ENCODE data around the gene HOXC11.
A peak's percentile ranks its signal among the peaks of the same experiment; 100 is the strongest.

The HOXC11 gene

DNA sequence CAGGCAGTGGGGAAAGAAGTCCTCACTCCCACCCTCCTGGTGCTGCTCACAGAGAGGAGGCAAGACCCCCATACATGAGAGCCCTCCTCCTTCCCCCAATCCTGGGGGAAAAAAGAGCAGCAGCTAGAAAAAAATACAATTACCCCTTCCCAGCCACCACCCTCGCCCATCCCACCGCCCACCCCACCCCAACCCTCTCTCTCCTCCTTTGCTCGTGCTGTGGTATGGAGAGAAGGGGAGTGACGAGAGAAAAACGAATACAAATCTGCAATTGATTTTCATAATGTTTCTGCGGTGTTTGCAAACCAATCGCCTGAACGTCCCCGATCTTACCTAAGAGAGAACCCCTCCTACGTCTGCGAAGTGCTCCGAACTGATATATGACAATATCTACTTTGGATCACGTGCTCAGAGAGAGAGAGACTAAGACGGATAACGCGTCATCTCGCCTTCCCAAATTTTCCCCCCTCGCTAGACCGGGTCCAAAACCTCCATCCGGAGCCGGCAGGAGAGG lies at the start of gene HOXC11:
TSS of gene HOXC11 (plus strand) at position 405 of the 514 bp plus-strand sequence. CDS start 116 bp downstream, outside the sequence.
- no peak for DNase-seq (ENCODE audit: low spot score)
- in situ Hi-C loops (cut with MboI; ENCODE audit: low sequenced_read_pairs, unreplicated experiment) = no loop called here
- TF ChIP-seq, protein P1, sequence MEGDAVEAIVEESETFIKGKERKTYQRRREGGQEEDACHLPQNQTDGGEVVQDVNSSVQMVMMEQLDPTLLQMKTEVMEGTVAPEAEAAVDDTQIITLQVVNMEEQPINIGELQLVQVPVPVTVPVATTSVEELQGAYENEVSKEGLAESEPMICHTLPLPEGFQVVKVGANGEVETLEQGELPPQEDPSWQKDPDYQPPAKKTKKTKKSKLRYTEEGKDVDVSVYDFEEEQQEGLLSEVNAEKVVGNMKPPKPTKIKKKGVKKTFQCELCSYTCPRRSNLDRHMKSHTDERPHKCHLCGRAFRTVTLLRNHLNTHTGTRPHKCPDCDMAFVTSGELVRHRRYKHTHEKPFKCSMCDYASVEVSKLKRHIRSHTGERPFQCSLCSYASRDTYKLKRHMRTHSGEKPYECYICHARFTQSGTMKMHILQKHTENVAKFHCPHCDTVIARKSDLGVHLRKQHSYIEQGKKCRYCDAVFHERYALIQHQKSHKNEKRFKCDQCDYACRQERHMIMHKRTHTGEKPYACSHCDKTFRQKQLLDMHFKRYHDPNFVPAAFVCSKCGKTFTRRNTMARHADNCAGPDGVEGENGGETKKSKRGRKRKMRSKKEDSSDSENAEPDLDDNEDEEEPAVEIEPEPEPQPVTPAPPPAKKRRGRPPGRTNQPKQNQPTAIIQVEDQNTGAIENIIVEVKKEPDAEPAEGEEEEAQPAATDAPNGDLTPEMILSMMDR (IDR thresholded peaks at IDR 0.05; ENCODE audit: borderline replicate concordance, control extremely low read depth, extremely low read depth, insufficient read depth, missing control alignments) = no peak

DNA sequence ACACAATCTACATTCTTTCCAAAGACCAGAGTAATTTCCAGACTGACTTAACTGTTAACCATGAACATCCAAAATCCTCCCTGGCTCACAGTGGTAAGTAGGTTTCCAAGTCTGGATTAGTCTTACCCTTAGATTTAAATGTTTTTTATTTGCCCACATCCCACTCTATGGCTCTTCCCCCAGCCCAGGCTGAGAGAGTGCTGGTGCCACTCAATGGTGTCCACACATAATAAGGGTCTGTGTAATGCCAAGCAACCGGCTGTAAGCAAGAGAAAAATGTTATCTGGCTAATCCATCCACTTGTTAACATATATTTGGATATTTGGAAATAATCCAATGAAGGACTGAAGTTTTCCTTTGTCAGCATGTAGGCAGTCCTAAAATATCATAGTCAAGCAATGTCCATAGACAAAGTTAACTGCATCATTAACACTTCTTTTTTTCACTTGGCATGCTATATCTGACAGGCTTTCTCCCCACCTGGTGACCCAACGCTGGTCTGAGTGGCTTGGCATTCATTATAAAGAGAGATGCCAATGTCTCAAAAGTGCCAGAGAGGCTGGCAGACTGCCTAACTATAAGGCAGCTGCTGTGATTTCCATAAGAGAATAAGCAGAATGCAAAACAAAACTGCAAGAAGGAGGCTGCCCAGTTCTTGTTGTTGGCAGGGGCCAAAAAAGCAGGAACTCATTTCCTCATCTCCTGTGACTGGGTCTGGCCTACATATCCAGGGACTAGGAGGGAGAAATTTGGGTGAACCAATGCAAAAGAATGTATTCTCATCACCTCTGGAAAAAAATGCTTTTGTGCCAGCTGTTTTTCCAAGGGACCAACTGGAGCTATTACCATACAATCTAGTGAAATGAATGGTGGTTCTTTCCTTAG lies 48.2 kb upstream of the HOXC11 start:
- DNase-seq (ENCODE audit: low spot score) = no peak
- TF ChIP-seq, protein P1 (IDR thresholded peaks at IDR 0.05; ENCODE audit: borderline replicate concordance, control extremely low read depth, extremely low read depth, insufficient read depth, missing control alignments) = no peak
- in situ Hi-C loops (cut with MboI; ENCODE audit: low sequenced_read_pairs, unreplicated experiment) = no loop called here

DNA sequence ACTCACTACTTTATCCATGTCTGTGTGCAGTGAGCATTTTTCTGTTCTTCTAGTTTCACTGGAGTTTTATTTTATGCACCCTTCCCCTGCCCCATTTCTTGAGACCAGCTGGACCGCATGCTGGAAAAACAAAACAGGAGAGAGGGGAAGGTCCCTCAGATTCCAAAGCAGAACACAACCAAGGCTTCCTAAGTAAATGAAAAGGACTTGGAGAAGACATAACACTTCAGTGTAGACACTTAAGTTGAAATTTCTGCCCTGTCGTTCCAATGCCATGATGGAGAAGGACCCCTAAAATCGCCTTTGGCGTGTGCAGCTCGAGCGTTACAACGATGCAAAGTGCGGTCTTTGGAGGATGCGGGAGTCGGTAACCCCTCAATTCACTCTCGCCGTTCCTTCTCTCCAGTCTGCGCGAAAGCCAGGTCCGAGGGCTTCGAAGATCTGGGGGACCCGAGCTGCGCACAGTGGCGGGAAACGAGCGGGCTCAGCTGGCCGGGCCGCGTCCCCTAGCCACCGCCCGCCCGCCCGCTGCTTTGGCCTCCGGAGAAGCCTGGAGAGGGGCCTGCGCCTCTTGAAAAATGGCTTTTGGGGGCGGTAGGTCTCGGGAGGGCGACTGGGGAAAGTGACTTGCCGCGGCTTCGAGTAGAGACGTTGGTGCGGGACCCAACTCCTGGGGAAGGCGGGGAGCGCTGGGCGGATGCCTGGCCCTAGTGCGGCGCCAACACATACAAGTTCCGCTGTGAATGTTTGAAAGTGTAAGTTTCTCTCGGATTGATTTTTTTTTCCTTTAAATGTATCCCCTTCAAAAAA lies 45.5 kb upstream of the HOXC11 start:
- TF ChIP-seq, protein P1 (IDR thresholded peaks at IDR 0.05; ENCODE audit: borderline replicate concordance, control extremely low read depth, extremely low read depth, insufficient read depth, missing control alignments) = no peak
- DNase-seq (ENCODE audit: low spot score) = peak; percentile 10
- in situ Hi-C loops (cut with MboI; ENCODE audit: low sequenced_read_pairs, unreplicated experiment) = no loop called here

DNA sequence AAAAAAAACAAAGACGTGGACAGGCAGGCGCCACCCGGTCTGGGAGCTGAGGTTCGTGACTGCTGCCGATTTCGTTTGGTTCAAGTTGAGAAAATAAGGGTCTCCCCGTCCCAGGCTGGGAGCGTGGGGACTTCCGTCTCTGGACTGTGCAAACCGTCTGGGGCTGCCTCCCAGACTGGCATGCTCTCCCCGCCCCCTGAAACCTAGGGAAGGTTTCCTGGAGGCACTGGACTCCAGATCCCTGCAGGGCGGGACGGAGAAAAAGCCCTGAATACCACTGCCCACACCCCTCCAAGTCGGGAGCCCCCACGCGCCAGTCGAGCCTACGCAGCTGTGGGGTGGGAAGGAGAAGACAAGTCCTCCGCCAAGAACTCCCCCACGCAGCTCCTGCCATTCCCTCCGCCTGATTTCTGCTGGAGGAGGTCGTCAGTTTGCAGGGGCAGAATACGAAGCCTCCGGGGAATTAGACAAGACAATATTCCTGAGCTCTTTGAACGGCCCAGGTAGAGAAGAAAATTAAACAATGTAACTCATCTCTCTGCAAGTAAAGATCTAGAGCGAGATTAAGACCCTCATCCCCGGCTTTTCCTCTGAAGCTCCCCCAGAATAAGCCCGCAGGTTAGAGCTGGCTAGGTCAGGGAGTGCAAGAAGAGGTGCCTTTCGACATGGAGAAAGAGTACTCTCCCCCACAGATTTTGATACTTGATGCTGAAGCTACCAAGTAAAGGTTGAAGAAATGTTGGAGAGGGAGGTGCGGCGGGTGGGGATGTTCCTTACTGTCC lies 44.7 kb upstream of the HOXC11 start:
- in situ Hi-C loops (cut with MboI; ENCODE audit: low sequenced_read_pairs, unreplicated experiment) = no loop called here
- peak; percentile 6 for DNase-seq (ENCODE audit: low spot score)
- TF ChIP-seq, protein P1 (IDR thresholded peaks at IDR 0.05; ENCODE audit: borderline replicate concordance, control extremely low read depth, extremely low read depth, insufficient read depth, missing control alignments) = no peak

DNA sequence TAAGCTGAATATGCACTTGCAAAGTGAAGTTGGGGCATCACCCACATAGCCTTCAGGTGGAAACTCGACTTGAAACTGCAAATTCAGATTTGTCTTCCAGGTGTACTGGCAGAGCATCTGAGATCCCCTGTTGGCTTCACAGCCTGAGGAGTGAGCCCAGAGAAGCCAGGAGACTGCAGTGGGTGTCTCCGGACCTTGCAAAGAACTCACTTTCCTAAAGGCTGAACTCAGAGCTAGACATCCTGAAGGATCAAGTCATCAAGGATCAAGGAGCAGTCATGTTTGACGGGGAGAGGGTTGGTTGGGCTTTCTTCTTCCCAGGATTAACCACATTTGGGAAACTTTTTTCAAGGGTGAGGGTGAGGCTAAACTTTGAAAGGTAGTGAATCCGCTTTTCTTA lies 43.4 kb upstream of the HOXC11 start:
- TF ChIP-seq, protein P1 (IDR thresholded peaks at IDR 0.05; ENCODE audit: borderline replicate concordance, control extremely low read depth, extremely low read depth, insufficient read depth, missing control alignments) = no peak
- in situ Hi-C loops (cut with MboI; ENCODE audit: low sequenced_read_pairs, unreplicated experiment) = no loop called here
- DNase-seq (ENCODE audit: low spot score) = no peak

Data from GM13976 (cell line).